GM19397 (cell line): ENCODE results near the gene WNT2B.

ENCODE experiments used
- ATAC-seq: cut with Tn5 transposase; IDR thresholded peaks from one replicate; pipeline ENCODE4 v1.9.1; 2021; ENCODE audit warnings: mild to moderate bottlenecking, moderate library complexity; ENCODE audit not compliant: unreplicated experiment

The WNT2B gene

GRCh38 chr1:112527266-112528010 lies 18.7 kb downstream of the WNT2B start:
- ATAC-seq = no peak

GRCh38 chr1:112528076-112528475 lies 19.3 kb downstream of the WNT2B start:
- ATAC-seq = no peak

- ATAC-seq = no peak
Measured at GRCh38 chr1:112529301-112529700, 20.5 kb downstream of the WNT2B start.

GRCh38 chr1:112530832-112531231 lies 22.1 kb downstream of the WNT2B start:
- no peak for ATAC-seq

GRCh38 chr1:112532064-112532463 lies 23.3 kb downstream of the WNT2B start:
- ATAC-seq = no peak

- ATAC-seq = no peak
Measured at GRCh38 chr1:112533029-112533428, 24.3 kb downstream of the WNT2B start.

GRCh38 chr1:112536561-112536960 lies 27.8 kb downstream of the WNT2B start:
- no peak for ATAC-seq

GRCh38 chr1:112537456-112537855 lies 28.7 kb downstream of the WNT2B start:
- ATAC-seq = no peak

GRCh38 chr1:112538883-112539282 lies 30.1 kb downstream of the WNT2B start:
- ATAC-seq = no peak

GRCh38 chr1:112540226-112540794 lies 31.5 kb downstream of the WNT2B start:
- ATAC-seq = no peak

GRCh38 chr1:112541299-112541698 lies 32.5 kb downstream of the WNT2B start:
- no peak for ATAC-seq

GRCh38 chr1:112542206-112542973 lies 33.6 kb downstream of the WNT2B start:
- ATAC-seq = no peak

- no peak for ATAC-seq
Measured at GRCh38 chr1:112544011-112544688, 35.4 kb downstream of the WNT2B start.

GRCh38 chr1:112544751-112545150 lies 36.0 kb downstream of the WNT2B start:
- ATAC-seq = no peak

GRCh38 chr1:112546076-112546475 lies 37.3 kb downstream of the WNT2B start:
- no peak for ATAC-seq

GRCh38 chr1:112548547-112548946 lies 39.8 kb downstream of the WNT2B start:
- no peak for ATAC-seq

- ATAC-seq = no peak
Measured at GRCh38 chr1:112549590-112549989, 40.8 kb downstream of the WNT2B start.

- no peak for ATAC-seq
Measured at GRCh38 chr1:112554411-112554810, 45.6 kb downstream of the WNT2B start.

GRCh38 chr1:112557385-112557784 lies 48.6 kb downstream of the WNT2B start:
- no peak for ATAC-seq

- ATAC-seq = no peak
Measured at GRCh38 chr1:112558634-112559033, 49.9 kb downstream of the WNT2B start.

- no peak for ATAC-seq
Measured at GRCh38 chr1:112563341-112563740, 54.6 kb downstream of the WNT2B start.
